AG09319 (cell line): Measurements from ENCODE around the gene SERPINB7.
"Not testable (repeated sequence)": the region's sequence is repeated elsewhere in the genome, so short reads cannot be mapped to it uniquely, and the experiment has no call there.

Experiments
- DNase-seq: peaks from one replicate; pipeline ENCODE4 v3.0.0-alpha.2; 2010; ENCODE audit warnings: low read depth; ENCODE audit errors: extremely low read depth
- CTCF ChIP-seq: IDR thresholded peaks from 2 replicates; pipeline ENCODE4 v1.5.1; 2011; ENCODE audit warnings: low read depth, mild to moderate bottlenecking, inconsistent platforms, low read length, moderate library complexity

Gene SERPINB7

GRCh38 chr18:63749489-63749888 is 25.7 kb upstream of the SERPINB7 start:
- no peak for DNase-seq
- TF ChIP-seq CTCF, result no peak

- DNase-seq, result no peak
- no peak for TF ChIP-seq CTCF
Measured at GRCh38 chr18:63752636-63753035, 22.6 kb upstream of the SERPINB7 start.

GRCh38 chr18:63753676-63754075 is 21.5 kb upstream of the SERPINB7 start:
- no peak for DNase-seq
- TF ChIP-seq CTCF, result no peak

GRCh38 chr18:63757541-63757940 is 17.7 kb upstream of the SERPINB7 start:
- DNase-seq, result no peak
- TF ChIP-seq CTCF, result no peak

GRCh38 chr18:63758615-63759240 is 16.5 kb upstream of the SERPINB7 start:
- DNase-seq, result no peak
- TF ChIP-seq CTCF, result no peak

GRCh38 chr18:63759786-63760185 is 15.4 kb upstream of the SERPINB7 start:
- not testable (repeated sequence) for DNase-seq

- TF ChIP-seq CTCF, result no peak
- peak; percentile 23 for DNase-seq
Measured at GRCh38 chr18:63762518-63762917, 12.7 kb upstream of the SERPINB7 start.
